Skin of body (tissue), 2 donors: ENCODE measurements around the gene PRIMA1. TPM values are rescaled to one million over a fixed set of nuclear protein-coding genes. Genes with fewer than 3 reads are reported as not detected.

Experiments used
- DNase-seq: peaks from one replicate; lab custom pipeline; 2025; lab: John Stamatoyannopoulos, UW
- total RNA-seq: library from RNA; depleted of rRNA; stranded (reverse); fragments of >200 nt; gene quantifications from one replicate; pipeline ENCODE4 v1.2.3, GENCODE V29; 2014

The PRIMA1 gene
- total RNA-seq, 1 donor from 2014 or later = 0.99 TPM

DNA sequence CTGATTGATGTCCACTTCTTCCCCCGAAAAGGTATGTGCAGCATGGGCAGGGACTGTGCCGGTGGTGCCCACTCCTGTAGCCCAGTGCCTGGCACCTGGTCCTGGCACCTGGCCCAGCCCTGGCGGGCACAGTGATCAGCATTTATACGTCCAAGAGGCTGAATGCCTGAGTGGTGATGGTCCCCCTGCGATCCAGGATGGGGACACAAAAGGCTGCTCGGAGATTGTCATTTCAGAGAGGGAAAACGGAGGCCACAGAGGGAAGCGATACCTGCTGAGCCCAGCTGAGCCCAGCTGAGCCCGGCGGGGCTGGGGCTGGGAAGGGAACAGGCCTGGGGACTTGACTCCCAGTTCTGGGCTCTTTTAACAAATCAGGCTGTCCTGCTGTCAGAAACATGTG lies 55.8 kb downstream of the PRIMA1 start:
- no peak for DNase-seq

GRCh38 chr14:93731753-93732152 lies 56.5 kb downstream of the PRIMA1 start:
- DNase-seq = no peak

DNA sequence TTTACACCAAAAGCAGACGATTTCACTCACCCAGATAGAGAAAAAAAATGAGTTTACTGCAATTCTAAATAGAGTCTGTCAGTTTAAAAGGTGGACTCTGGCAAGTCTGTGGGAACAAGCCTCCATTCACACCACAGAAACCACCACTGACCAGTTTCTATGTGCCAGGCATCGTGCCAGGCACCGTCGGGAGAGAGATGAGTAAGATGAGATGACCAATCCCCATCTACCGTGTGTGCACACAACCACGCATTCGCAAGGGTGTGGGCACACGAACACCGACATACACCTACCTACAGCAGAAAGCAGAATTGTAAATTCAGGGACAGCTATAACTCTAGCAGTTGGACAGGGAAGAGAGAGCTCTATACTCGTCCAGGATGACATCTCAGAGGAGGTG lies 58.3 kb downstream of the PRIMA1 start:
- DNase-seq = no peak

GRCh38 chr14:93728651-93729016 lies 59.7 kb downstream of the PRIMA1 start:
- no peak for DNase-seq

DNA sequence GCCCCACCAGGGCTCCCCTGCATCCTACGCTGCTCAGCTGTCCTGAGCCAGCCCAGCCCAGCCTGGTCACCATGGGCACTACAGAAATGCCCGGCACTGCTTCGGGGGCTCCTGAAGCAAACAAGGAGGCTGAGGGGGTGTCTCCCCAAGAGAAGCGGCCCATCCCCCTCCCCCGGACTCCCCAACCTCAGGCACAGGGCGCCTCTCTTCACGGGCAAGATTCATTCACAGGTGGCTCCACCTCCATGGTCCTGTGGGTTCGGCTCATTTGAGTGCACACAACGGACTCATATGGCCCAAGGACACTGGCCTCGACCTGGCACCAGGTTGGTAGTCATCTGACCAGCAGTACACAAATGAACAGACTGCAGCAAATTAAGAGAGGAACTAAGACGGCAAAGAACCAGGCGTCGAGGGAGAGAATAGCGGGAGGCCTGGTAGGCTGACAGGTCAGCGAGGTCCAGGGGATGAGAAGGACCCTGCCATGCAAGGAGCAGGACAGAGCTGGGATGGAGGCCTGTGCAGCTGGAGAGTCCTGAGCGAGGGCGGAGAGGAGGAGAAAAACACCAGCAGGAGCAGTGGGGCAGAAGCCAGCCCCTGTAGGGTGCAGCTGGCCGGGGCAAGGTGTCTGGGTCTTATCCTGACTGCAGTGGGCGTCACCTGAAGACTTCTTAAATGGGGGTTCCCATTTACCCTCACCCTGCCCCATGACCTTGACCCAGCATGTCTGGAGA lies 60.2 kb downstream of the PRIMA1 start:
- DNase-seq = no peak

DNA sequence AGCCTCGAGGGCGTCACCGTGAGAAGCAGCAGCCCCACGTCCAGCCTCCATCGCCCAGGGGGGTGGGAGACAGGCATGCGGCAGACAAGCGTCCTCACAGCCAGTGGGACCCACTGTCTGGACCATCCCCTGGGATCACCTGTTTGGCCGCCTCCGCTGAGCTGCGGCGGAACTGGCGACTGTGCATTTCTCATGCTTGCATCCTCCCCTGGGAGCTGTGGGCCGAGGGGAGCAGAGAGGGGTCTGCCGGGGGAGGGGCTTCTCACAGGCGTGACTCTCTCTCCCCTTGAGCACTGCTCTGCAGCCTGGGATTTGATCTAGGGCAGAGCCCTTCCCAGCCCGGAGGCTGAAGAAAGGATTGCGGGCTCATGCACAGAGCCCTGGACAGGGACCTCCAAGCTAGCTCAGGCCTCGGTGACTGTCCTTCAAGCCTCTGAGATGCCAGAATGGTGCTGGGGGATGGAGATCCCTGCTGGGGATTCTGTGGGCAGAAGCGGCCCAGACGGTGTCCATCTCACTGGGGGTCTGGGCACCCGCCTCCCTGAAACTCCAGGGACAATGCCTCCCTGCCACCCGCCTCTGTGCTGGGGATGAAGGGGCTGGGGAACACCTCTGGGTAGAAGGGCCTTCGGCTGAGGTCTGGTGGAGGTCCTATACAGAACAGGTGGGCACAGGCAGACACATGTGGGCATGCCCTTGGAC lies 61.1 kb downstream of the PRIMA1 start:
- no peak for DNase-seq

DNA sequence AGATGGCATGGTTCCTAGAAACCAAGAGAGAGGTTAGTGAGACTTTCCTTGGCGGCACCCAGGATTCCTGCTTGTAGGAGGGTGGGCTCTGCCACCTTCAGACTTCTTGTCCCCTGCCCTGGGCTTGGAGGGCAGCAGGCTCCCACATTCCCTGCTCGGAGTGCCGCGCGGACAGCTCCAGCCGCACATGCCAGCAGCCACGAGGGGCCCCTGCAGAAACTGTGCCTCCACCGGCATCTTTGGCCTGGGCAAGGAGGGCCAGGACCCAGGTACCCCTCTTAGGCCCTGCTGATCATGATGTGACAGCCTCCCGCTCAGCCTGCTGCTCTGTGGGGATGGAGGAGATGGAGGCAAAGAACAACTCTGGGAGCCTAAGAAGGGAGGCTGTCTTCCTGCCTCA lies 62.3 kb downstream of the PRIMA1 start:
- DNase-seq = no peak

- no peak for DNase-seq
Observed at GRCh38 chr14:93725002-93725582, 63.2 kb downstream of the PRIMA1 start.

GRCh38 chr14:93723001-93723400 lies 65.3 kb downstream of the PRIMA1 start:
- no peak for DNase-seq

GRCh38 chr14:93720981-93721483 lies 67.3 kb downstream of the PRIMA1 start:
- no peak for DNase-seq

DNA sequence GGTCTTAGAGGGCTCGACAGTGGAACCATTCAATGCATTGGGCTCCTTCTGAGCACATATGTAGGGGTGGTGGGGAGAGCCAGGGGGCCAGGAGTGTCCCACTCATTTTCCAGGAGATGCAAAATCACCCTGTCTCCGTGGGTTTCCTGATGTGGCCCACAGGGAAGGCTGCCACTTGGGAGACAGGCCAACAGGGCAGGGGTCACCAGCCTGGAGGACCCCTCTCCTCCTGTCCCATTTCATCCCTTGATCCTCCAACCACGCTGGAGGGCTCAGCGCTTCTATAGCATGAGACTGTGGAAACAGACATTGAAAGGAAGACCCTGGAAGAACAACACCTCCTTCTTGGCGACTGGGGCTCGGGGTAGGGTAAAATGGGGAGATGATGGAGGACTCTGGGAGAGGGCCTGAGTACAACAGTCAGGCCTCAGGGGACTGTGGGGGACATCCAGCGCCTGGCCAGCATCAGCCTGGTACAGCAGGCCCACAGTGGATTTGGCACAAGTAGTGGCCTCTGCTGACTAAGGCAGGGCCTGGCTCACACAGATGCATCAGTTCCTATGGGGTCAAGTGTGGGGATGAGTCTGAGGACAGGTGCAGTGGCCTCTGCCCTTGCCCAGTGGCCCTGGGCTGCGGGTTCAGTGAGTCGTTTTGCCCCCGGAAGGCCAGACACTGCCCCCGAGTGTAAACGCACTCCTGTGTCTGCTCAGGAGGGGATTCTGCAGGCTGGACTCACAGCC lies 68.0 kb downstream of the PRIMA1 start:
- no peak for DNase-seq

GRCh38 chr14:93719256-93719655 lies 69.0 kb downstream of the PRIMA1 start:
- DNase-seq = no peak

- DNase-seq = no peak
Observed at GRCh38 chr14:93717668-93718320, 70.5 kb downstream of the PRIMA1 start.

- DNase-seq = no peak
Observed at GRCh38 chr14:93716746-93717667, 71.3 kb downstream of the PRIMA1 start.

GRCh38 chr14:93716002-93716745 lies 72.1 kb downstream of the PRIMA1 start:
- no peak for DNase-seq

DNA sequence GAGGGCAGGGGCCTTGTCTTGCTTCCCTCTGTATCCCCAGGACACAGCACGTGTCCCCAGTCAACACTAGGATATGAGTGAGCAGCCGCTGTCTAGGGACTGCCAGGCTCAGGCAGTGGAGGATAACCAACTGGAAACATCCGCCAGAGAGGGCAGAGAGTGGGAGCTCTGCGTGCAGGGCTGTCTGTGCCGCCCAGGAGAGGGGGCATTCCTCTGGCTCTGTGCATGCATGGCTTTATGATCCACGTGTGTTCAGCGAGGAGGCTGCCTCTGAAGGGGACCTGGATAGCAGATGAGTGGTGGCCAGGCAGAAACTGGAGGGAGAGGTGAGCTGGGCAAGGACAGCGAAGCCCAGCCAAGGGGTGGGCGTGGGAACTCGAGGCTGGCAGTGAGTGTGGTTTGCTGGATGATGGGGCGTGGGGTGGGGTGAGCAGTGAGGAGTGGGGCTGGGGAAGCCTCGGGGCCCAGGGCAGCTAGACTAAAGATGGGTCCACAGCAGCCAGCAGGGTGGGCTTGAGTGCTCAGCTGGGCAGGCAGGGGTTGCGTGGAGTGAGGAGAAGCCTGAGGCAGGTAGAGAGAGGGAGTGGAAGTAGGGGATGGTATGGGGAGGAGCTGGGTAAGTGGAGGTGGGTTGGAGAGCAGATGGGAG lies 72.9 kb downstream of the PRIMA1 start:
- DNase-seq = no peak

- DNase-seq = no peak
Observed at GRCh38 chr14:93714605-93715004, 73.7 kb downstream of the PRIMA1 start.

- DNase-seq = no peak
Observed at GRCh38 chr14:93713726-93714405, 74.4 kb downstream of the PRIMA1 start.
